GM18868 (cell line): ENCODE data around the gene SPECC1L.
"Not testable (repeated sequence)": the region's sequence is repeated elsewhere in the genome, so short reads cannot be mapped to it uniquely, and the experiment has no call there.

ENCODE experiments used
- ATAC-seq: cut with Tn5 transposase; IDR thresholded peaks from one replicate; pipeline ENCODE4 v1.9.1; 2021; ENCODE audit warnings: mild to moderate bottlenecking, moderate library complexity; ENCODE audit not compliant: unreplicated experiment

The SPECC1L gene

GRCh38 chr22:24270556-24271385 lies at the start of gene SPECC1L:
Gene SPECC1L (plus strand): TSS chr22:24270831. CDS start chr22:24302232, 31,401 bp downstream.
- ATAC-seq = peak; percentile 83

DNA sequence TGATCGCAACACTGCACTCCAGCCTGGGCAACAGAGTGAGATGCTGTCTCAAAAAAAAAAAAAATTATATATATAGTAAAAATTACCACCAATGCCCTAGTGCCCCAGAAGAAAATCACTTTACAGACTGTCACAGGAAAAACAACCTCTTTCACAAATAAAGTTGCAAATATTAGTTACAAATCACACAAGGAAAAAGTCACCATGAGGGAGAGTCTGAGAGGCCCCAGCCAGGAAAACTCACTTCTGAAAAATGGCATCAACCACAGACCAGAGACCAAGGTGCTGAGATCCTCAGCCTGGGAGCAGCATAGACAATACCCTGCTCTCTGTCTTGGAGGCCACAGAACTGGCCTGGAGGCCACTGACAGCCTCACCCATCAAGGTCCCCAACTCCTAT lies 46.2 kb upstream of the SPECC1L start:
- no peak for ATAC-seq

DNA sequence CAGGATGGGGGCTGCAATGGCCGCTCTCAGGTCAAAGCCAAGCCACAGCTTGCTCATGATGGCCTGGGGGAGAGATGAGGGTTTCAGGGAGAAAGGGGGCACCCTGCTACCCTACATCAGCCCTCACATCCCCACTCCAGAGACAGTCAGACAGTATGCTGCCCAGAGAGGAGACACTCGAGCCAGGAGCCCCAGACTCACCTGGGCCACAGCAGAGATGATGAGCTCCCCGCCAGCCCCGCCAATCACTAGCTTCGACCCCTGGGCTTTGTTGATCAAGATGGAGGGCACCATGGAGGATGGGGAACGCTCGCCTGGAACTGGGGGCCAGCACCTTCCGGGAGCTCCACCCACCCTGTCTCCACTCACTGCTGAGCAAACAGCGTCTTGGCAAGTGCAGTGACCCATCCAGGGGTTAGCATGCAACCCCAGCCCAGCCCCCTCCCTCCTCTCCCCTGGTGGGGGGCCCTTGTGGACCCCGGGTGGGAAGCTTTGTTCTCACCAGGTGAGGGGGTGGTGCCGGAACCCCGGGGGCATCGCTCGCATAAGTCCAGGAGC lies 45.5 kb upstream of the SPECC1L start:
- ATAC-seq = no peak

GRCh38 chr22:24225951-24226350 lies 44.7 kb upstream of the SPECC1L start:
- ATAC-seq = no peak

DNA sequence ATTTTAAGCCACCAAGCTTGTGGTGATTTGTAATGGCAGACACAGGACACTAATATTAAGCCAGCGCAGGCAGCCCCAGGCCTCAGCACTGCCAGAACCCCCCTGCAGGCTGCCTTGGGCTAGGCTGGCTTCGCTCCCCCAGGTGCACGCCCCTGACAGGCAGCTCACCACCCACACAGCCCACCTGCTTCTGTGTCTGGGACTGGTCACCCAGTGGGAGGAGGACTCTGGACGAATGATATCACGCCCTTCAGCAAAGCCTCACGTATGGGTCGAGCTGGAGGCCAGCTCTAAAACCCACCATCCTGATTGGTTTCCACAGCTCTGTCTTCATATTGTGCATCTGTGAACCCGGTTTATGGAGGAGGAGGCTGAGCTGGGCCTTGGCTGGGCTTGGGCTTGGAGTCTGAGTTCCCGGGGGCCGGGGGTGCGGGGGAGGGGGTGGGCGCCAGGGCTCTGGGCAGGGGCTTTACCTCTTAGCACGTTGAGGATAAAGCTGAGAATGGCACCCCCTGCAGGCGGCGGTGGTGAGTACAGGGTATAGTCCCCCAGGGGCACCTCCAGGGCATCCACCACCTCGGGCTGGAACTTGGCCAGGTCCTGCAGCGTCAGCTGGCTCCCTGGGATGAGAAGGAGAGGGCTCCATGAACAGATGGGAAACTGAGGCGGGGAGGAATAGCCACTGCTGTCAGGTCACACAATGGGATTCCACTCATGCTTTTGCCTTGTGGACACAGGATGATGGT lies 39.5 kb upstream of the SPECC1L start:
- no peak for ATAC-seq

GRCh38 chr22:24231706-24232105 lies 38.9 kb upstream of the SPECC1L start:
- ATAC-seq = no peak

DNA sequence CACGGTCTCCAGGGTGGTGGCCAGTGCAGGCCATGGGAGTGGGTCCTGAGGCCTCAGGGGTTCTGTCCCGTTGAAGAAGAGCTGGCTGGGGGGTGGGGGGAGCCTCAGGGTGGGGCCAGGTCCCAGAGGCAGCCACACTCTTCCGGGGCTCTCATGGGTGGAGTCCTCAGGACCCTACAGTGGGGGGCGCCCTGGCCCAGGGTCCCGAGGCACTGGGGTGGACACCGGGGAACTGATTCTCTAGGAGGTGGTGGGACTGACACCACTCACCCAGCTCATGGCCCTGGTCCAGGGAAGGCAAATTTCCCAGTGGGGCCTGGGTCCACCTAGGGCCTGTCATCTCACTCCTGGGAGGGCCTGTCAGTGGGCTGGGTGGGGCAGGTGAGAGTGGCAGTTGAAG lies 38.5 kb upstream of the SPECC1L start:
- ATAC-seq = no peak

DNA sequence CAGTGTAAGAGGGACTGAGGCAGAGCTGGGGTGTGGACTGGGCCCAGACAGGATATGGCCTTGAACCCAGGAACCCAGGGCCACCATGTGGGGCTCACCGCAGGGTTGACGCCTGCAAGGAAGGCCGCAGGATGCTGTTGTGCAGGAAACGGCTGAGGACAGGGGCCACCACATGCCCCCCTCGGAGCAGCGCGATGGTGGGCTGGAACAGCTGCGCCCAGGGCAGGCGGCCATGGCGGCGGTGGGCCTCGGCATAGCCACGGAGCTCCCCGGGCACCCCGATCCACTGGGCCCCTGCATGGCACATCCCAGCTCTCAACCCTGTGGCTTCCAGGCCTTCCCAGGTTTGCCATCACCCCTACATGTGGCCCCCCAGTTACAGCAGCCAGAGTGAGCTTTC lies 37.9 kb upstream of the SPECC1L start:
- no peak for ATAC-seq

- ATAC-seq = no peak
Observed at GRCh38 chr22:24233235-24233634, 37.4 kb upstream of the SPECC1L start.

DNA sequence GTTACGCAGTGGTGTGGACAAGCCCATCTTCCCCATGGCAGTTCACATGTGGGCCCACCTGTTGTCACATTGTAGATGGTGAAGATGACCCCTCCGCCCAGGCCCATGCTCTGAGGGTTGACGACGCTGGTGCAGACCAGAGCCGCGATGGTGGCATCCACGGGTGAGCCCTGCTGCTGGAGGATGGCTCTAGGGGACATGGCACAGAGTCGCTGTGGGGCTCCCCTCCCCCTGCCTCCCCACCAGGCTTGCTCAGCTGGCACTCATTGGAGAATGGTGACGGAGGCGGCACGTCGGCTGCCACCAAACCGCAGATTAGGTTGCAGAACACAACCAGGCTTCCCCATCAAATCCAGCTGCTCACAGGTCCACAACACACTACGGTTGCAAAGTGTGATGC lies 36.8 kb upstream of the SPECC1L start:
- no peak for ATAC-seq

DNA sequence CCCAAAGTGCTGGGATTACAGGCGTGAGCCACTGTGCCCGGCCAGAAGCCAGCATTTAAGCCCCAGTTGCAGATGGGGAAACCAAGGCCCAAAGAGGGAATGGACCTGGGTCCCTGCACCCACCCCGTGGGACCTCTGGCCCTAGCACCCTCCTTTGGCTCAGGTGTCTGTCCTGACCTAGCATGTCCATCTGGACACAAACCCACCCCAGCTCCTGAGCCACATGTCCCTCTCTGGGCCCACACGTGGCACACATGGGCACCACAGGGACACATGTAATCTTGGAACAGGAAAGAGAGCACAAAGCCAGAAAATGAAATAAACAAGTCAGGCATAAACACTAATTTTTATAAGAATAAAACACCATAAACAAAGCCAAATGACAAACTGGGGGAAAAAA lies 35.3 kb upstream of the SPECC1L start:
- no peak for ATAC-seq

DNA sequence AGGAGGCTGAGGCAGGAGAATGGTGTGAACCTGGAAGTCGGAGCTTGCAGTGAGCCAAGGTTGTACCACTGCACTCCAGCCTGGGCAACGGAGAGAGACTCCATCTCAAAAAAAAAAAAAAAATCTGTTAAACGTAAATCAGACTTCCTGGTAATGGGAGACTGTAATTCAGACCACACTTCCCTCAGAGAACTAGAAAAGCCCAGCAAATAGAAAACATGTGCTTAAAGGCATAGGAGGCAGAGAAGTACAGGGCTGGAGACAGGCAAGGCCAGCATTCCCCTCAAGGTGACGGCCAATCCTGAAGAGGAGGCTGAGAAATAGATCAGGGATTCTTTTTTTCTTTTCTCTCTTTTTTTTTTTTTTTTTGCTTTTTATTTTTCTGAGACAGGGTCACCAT lies 34.0 kb upstream of the SPECC1L start:
- ATAC-seq = no peak

- ATAC-seq = not testable (repeated sequence)
Observed at GRCh38 chr22:24238101-24238694, 32.4 kb upstream of the SPECC1L start.

DNA sequence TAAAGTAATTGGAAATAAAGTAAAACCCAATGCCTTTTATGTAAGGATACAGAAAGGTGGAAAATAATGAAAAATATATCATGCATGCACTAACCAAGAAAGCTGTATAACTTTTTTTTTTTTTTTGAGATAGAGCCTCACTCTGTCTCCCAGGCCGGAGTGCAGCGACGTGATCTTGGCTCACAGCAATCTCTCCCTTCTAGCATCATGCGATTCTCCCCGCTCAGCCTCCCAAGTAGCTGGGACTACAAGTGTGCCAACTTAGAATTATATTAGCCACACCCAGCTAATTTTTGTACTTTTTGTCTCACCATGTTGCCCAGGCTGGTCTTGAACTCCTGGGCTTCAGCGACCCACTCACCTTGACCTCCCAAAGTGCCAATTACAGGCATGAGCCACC lies 30.2 kb upstream of the SPECC1L start:
- ATAC-seq = no peak

- ATAC-seq = not testable (repeated sequence)
Observed at GRCh38 chr22:24240985-24241692, 29.5 kb upstream of the SPECC1L start.

DNA sequence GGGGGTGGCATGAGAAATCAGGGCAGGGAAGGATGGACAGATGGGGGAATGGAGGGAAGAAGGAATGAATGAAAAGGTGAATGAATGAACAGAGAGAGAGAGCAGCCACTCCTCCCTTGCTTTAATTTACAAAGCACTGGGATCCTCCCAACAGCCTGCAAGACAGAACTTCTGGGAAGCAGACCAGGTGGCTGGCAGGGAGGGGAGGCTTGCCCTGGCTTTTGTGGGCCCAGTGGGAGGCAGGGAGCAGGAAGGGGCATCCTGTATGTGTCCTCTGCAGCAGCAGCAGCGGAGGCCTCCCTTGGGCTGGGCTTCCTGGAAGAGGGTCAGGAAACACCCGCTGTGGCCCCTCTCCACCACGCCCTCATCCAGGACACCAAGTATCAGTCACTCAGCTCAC lies 27.2 kb upstream of the SPECC1L start:
- ATAC-seq = not testable (repeated sequence)

DNA sequence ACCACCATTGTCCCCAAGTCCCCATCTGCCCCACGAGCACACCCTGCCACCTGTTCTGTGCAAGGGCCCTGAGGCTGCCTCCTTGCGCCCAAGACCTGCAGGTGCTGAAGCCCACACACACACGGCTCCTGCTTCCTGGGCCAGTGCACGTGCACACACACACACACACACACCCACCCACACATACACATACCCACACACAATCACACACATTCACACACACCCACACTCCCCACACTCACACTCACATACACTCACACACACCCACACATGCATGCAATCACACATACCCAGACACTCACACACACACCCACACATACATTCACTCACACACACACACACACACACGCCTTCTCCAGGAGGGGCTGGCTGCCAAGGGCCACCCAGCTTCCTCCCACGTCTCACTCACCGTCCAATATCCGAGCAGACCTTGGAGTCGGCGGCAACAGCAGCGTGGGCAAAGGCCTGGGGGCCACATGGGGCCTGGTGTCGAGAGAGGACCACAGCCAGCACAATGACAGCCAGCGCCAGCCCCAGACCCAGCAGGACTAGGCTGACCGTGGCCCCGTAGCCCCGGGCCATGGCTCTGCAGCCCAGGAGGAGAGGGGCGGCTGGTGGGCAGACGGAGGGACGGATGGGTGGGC lies 26.4 kb upstream of the SPECC1L start:
- ATAC-seq = no peak

- not testable (repeated sequence) for ATAC-seq
Observed at GRCh38 chr22:24245030-24245431, 25.6 kb upstream of the SPECC1L start, which contains the start of gene GGT5. Gene GGT5 (minus strand): TSS chr22:24245082. CDS start chr22:24244725, 357 bp downstream.

DNA sequence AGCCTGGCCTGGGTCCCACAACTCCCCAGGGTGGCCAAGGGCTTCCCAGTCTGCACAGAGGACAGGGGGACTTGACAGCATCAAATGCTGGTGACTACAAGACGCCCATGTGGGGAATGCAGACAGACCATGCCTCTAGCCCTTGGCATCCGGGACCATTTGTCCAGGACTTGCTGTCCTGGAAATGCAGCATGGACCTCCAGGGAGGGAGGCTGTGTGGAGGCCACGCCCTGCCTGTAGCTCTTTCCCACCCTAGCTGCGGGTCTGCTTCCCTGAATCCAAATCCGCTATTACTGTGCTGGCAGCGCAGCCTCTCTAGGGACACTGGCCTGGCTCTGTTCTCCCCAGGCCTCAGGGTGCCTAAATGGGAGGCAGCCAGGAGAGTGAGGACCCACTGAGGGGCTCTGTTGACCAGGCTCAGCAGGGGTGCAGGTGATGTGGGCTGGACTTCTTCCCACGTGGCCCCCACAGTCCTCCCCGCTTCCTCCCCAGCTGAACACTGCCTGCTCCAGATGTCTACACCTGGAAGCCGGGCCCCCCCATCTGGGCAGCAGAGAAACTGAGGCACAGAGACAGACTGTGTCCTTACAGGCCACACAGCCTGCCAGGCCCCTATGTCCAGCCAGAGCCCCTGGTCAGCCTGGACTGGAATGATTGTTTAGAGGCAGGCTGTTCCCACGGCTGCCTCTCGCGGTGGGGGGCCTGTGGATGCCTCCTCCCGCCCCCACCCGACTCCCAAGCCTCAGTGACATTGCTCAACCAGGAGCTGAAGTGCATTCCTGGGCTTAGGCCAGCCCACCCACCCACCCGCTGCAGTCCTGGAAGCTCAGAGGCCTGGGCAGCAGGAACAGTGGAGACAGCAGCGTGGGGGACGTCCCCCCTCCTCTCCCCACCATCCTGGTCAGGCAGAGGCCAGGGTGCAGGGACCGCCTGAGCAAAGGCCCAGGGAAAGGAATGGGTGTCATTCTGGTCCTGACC lies 24.8 kb upstream of the SPECC1L start:
- ATAC-seq = not testable (repeated sequence)
